ENCODE data around the gene PAQR7.

GRCh38 chr1:25924454-25924853 is 48.9 kb upstream of the PAQR7 start:
- TF ChIP-seq CTCF (IDR thresholded peaks at IDR 0.05) = no peak
- TF ChIP-seq HMGXB4 (CRISPR knock-in tag; IDR thresholded peaks at IDR 0.05) = no peak
- TF ChIP-seq GTF2I (CRISPR knock-in tag; conservative IDR thresholded peaks at IDR 0.05) = no peak

Measured in WTC11 (cell line).